Fibroblast of skin of left biceps (primary cell): ENCODE results near the gene GGCX.

ENCODE experiments used
- DNase-seq, 2 experiments: peaks; one replicate each; pipeline ENCODE4 v3.0.0-alpha.2; 2013; ENCODE audit warnings: low read depth in 2 of 2

GGCX gene

GRCh38 chr2:85516653-85517389 is 44.5 kb downstream of the GGCX start:
- no peak for DNase-seq

- DNase-seq = no peak
Measured at GRCh38 chr2:85514323-85514722, 47.0 kb downstream of the GGCX start.

- DNase-seq = no peak
Measured at GRCh38 chr2:85511008-85511811, 50.1 kb downstream of the GGCX start.

GRCh38 chr2:85506768-85507181 is 54.5 kb downstream of the GGCX start:
- no peak for DNase-seq

GRCh38 chr2:85505551-85506238 is 55.6 kb downstream of the GGCX start:
- DNase-seq = no peak

GRCh38 chr2:85504778-85505261 is 56.5 kb downstream of the GGCX start:
- peak; percentile 39 to 45 for DNase-seq

GRCh38 chr2:85503851-85504777 is 57.2 kb downstream of the GGCX start:
- DNase-seq = no peak

- no peak for DNase-seq
Measured at GRCh38 chr2:85503168-85503850, 58.0 kb downstream of the GGCX start.

GRCh38 chr2:85502720-85503119 is 58.6 kb downstream of the GGCX start:
- no peak for DNase-seq

- no peak for DNase-seq
Measured at GRCh38 chr2:85501248-85501647, 60.0 kb downstream of the GGCX start.

GRCh38 chr2:85497944-85498630 is 63.2 kb downstream of the GGCX start:
- no peak for DNase-seq

- DNase-seq = no peak
Measured at GRCh38 chr2:85496436-85496835, 64.9 kb downstream of the GGCX start.
